ENCODE data around the gene EIPR1. TPM values are rescaled to one million over a fixed set of nuclear protein-coding genes. Genes with fewer than 3 reads are reported as not detected.

Gene EIPR1
- total and polyA plus RNA-seq, 2 of the 13 experiments (the other 11 are each of a cell fraction or from before 2014, with no cell fraction given): 70.0 to 96.3 TPM

- TF ChIP-seq ATF7 (IDR thresholded peaks at IDR 0.05) (no peak), ATF7 (CRISPR knock-in tag; IDR thresholded peaks at IDR 0.05) (peak; percentile 70; the same call in 1 of the 2 replicates), MYPOP (CRISPR knock-in tag; IDR thresholded peaks at IDR 0.05) (peak; percentile 74; the same call in 1 of the 2 replicates), ZNF484 (CRISPR knock-in tag; IDR thresholded peaks at IDR 0.05; ENCODE audit: borderline replicate concordance, low read depth) (no peak), PTBP1 (IDR thresholded peaks at IDR 0.05; ENCODE audit: low read depth, low read length, poor library complexity, severe bottlenecking) (peak; percentile 86), FOXJ3 (CRISPR knock-in tag; IDR thresholded peaks at IDR 0.05; ENCODE audit: borderline replicate concordance) (peak; percentile 35; the same call in 1 of the 2 replicates), EEA1 (CRISPR knock-in tag; IDR thresholded peaks at IDR 0.05; ENCODE audit: borderline replicate concordance) (peak; percentile 20), MIER3 (CRISPR knock-in tag; IDR thresholded peaks at IDR 0.05; ENCODE audit: borderline replicate concordance) (peak; percentile 82), RBAK (CRISPR knock-in tag; IDR thresholded peaks at IDR 0.05) (no peak), ZNF383 (CRISPR knock-in tag; IDR thresholded peaks at IDR 0.05; ENCODE audit: borderline replicate concordance) (peak; percentile 92; the same call in 1 of the 2 replicates), SRY (CRISPR knock-in tag; IDR thresholded peaks at IDR 0.05) (no peak), PCBP2 (optimal IDR thresholded peaks at IDR 0.05; ENCODE audit: low read depth, low read length, poor library complexity, severe bottlenecking) (no peak), ZNF17 (CRISPR knock-in tag; IDR thresholded peaks at IDR 0.05) (no peak), ZNF510 (CRISPR knock-in tag; IDR thresholded peaks at IDR 0.05; ENCODE audit: low read depth) (peak; percentile 94; the same call in 1 of the 2 replicates), BHLHE40 (IDR thresholded peaks at IDR 0.05; ENCODE audit: low read length) (0 out of 2 replicates have a peak, but pooled peaks have one; percentile 14), ZNF446 (CRISPR knock-in tag; IDR thresholded peaks at IDR 0.05) (0 out of 2 replicates have a peak, but pooled peaks have one; percentile 69), TMF1 (CRISPR knock-in tag; IDR thresholded peaks at IDR 0.05; ENCODE audit: low read depth) (peak; percentile 76), ZFX (CRISPR knock-in tag; IDR thresholded peaks at IDR 0.05; ENCODE audit: low read depth) (peak; percentile 97), ZNF75D (CRISPR knock-in tag; IDR thresholded peaks at IDR 0.05; ENCODE audit: borderline replicate concordance) (no peak), ZBTB46 (CRISPR knock-in tag; IDR thresholded peaks at IDR 0.05; ENCODE audit: borderline replicate concordance) (no peak), REXO4 (CRISPR knock-in tag; IDR thresholded peaks at IDR 0.05; ENCODE audit: borderline replicate concordance) (0 out of 2 replicates have a peak, but pooled peaks have one; percentile 35), NCOA1 (CRISPR knock-in tag; IDR thresholded peaks at IDR 0.05) (peak; percentile 90; the same call in 1 of the 2 replicates), CEBPB (IDR thresholded peaks at IDR 0.05; ENCODE audit: borderline replicate concordance, low read depth, low read length) (peak; percentile 66; the same call in 1 of the 2 replicates), ZNF543 (CRISPR knock-in tag; IDR thresholded peaks at IDR 0.05) (peak; percentile 96), ZNF451 (CRISPR knock-in tag; IDR thresholded peaks at IDR 0.05) (0 out of 2 replicates have a peak, but pooled peaks have one; percentile 67)
Observed at GRCh38 chr2:3377612-3378432, at the start of gene EIPR1 (continued).

All from HepG2 (cell line).